H9 (cell line): ENCODE data around the gene CNOT6. TPM values are rescaled to one million over a fixed set of nuclear protein-coding genes. Genes with fewer than 3 reads are reported as not detected.

Experiments used
- DNase-seq: peaks from one replicate; pipeline ENCODE4 v3.0.0-alpha.2; 2017
- H2AFZ ChIP-seq: one replicate; pipeline ENCODE4 v1.6.1; 2013; ENCODE audit warnings: mild to moderate bottlenecking, low read length, control low read depth, moderate library complexity
- H2AK5ac ChIP-seq: 2 replicates; pipeline ENCODE4 v1.6.1; 2013; ENCODE audit warnings: low read length, control low read depth, mixed read lengths; ENCODE audit not compliant: insufficient read length
- H2BK120ac ChIP-seq: one replicate; pipeline ENCODE4 v1.6.1; 2013; ENCODE audit warnings: low read depth, mild to moderate bottlenecking, low read length, control low read depth, inconsistent platforms; ENCODE audit not compliant: poor library complexity, severe bottlenecking
- H2BK12ac ChIP-seq: 2 replicates; pipeline ENCODE4 v1.6.1; 2013; ENCODE audit warnings: low read length, control low read depth, mixed read lengths, low read depth; ENCODE audit not compliant: insufficient read length
- H2BK15ac ChIP-seq: 2 replicates; pipeline ENCODE4 v1.6.1; 2013; ENCODE audit warnings: low read depth, low read length, control low read depth
- H2BK20ac ChIP-seq: one replicate; pipeline ENCODE4 v1.6.1; 2013; ENCODE audit warnings: low read depth, mild to moderate bottlenecking, low read length, control low read depth, inconsistent platforms; ENCODE audit not compliant: poor library complexity, severe bottlenecking
- H2BK5ac ChIP-seq: 2 replicates; pipeline ENCODE4 v1.6.1; 2013; ENCODE audit warnings: low read length, control low read depth, mixed read lengths; ENCODE audit not compliant: insufficient read length
- H3K14ac ChIP-seq: 2 replicates; pipeline ENCODE4 v1.6.1; 2013; ENCODE audit warnings: low read length, control low read depth; ENCODE audit not compliant: insufficient read depth
- H3K18ac ChIP-seq: 2 replicates; pipeline ENCODE4 v1.6.1; 2013; ENCODE audit warnings: low read depth, mild to moderate bottlenecking, mixed read lengths, low read length, control low read depth; ENCODE audit not compliant: insufficient read length
- H3K23ac ChIP-seq: 2 replicates; pipeline ENCODE4 v1.6.1; 2013; ENCODE audit warnings: low read length, control low read depth, mixed read lengths, low read depth; ENCODE audit not compliant: insufficient read length
- H3K23me2 ChIP-seq: 2 replicates; pipeline ENCODE4 v1.6.1; 2013; ENCODE audit warnings: low read depth, mild to moderate bottlenecking, mixed read lengths, low read length, control low read depth; ENCODE audit not compliant: insufficient read length, poor library complexity, severe bottlenecking
- H3K27ac ChIP-seq: 2 replicates; pipeline ENCODE4 v1.5.1; 2013; ENCODE audit warnings: low read length, control low read depth, mixed read lengths, low read depth; ENCODE audit not compliant: insufficient read length
- H3K27me3 ChIP-seq: 2 replicates; pipeline ENCODE4 v1.6.1; 2013; ENCODE audit warnings: low read length, control low read depth, inconsistent platforms; ENCODE audit not compliant: insufficient read depth
- H3K4ac ChIP-seq: 2 replicates; pipeline ENCODE4 v1.6.1; 2013; ENCODE audit warnings: low read depth, mild to moderate bottlenecking, control low read depth, inconsistent platforms, low read length, moderate library complexity
- H3K4me1 ChIP-seq: 2 replicates; pipeline ENCODE4 v1.6.1; 2013; ENCODE audit warnings: low read length, control low read depth, inconsistent platforms; ENCODE audit not compliant: insufficient read depth
- H3K4me2 ChIP-seq: 2 replicates; pipeline ENCODE4 v1.6.1; 2013; ENCODE audit warnings: low read length, control low read depth, mixed read lengths; ENCODE audit not compliant: insufficient read length, insufficient read depth
- H3K56ac ChIP-seq: 2 replicates; pipeline ENCODE4 v1.6.1; 2013; ENCODE audit warnings: low read depth, mild to moderate bottlenecking, mixed read lengths, low read length, control low read depth; ENCODE audit not compliant: insufficient read length
- H3K79me1 ChIP-seq: 2 replicates; pipeline ENCODE4 v1.6.1; 2013; ENCODE audit warnings: low read depth, mild to moderate bottlenecking, moderate library complexity, low read length, control low read depth, inconsistent platforms; ENCODE audit not compliant: insufficient read depth, poor library complexity, severe bottlenecking
- H3K79me2 ChIP-seq: 2 replicates; pipeline ENCODE4 v1.6.1; 2013; ENCODE audit warnings: low read length, control low read depth, inconsistent platforms; ENCODE audit not compliant: insufficient read depth
- H3K9ac ChIP-seq: 2 replicates; pipeline ENCODE4 v1.6.1; 2013; ENCODE audit warnings: low read length, control low read depth, mixed read lengths; ENCODE audit not compliant: insufficient read length; ENCODE audit errors: extremely low read depth
- H3K9me3 ChIP-seq: one replicate; pipeline ENCODE4 v1.6.1; 2013; ENCODE audit warnings: low read depth, low read length, inconsistent platforms; ENCODE audit not compliant: control insufficient read depth
- H3T11ph ChIP-seq: one replicate; pipeline ENCODE4 v1.6.1; 2013; ENCODE audit warnings: mild to moderate bottlenecking, low read length, control low read depth, inconsistent platforms
- H4K20me1 ChIP-seq: one replicate; pipeline ENCODE4 v1.6.1; 2013; ENCODE audit not compliant: control insufficient read depth, insufficient read length, insufficient read depth
- H4K5ac ChIP-seq: 2 replicates; pipeline ENCODE4 v1.6.1; 2013; ENCODE audit warnings: low read depth, mild to moderate bottlenecking, mixed read lengths, low read length, control low read depth; ENCODE audit not compliant: insufficient read length
- H4K8ac ChIP-seq: replicated peaks from 2 replicates; pipeline ENCODE4 v1.6.1; 2013; ENCODE audit warnings: low read length, control low read depth, mixed read lengths, low read depth; ENCODE audit not compliant: insufficient read length
- H4K91ac ChIP-seq: 2 replicates; pipeline ENCODE4 v1.6.1; 2013; ENCODE audit warnings: low read depth, mild to moderate bottlenecking, moderate library complexity, mixed read lengths, low read length, control low read depth; ENCODE audit not compliant: insufficient read length
- H3K27ac Mint-ChIP-seq, 3 experiments: 2 replicates in 2 of 3; 3 replicates in 1 of 3; pipeline ENCODE4 v1.8.0; 2020 to 2021; ENCODE audit warnings: mixed read lengths in 3 of 3, mild to moderate bottlenecking in 1 of 3, moderate library complexity in 1 of 3
- H3K27me3 Mint-ChIP-seq: 2 replicates; pipeline ENCODE4 v1.8.0; 2021; ENCODE audit warnings: low read depth, mild to moderate bottlenecking, moderate library complexity, mixed read lengths
- H3K36me3 Mint-ChIP-seq, 3 experiments: 2 replicates in 2 of 3; 3 replicates in 1 of 3; pipeline ENCODE4 v1.8.0; 2020 to 2021; ENCODE audit warnings: low read depth in 3 of 3, mixed read lengths in 3 of 3; ENCODE audit not compliant: insufficient read depth in 1 of 3
- H3K4me1 Mint-ChIP-seq, 2 experiments: 2 replicates each; pipeline ENCODE4 v1.8.0; 2020; ENCODE audit warnings: mixed read lengths in 2 of 2
- H3K4me3 Mint-ChIP-seq, 2 experiments: 2 replicates in 1 of 2; 3 replicates in 1 of 2; pipeline ENCODE4 v1.8.0; 2020 to 2021; ENCODE audit warnings: mild to moderate bottlenecking in 2 of 2, mixed read lengths in 2 of 2, moderate library complexity in 1 of 2
- H3K9me3 Mint-ChIP-seq, 2 experiments: 2 replicates in 1 of 2; 3 replicates in 1 of 2; pipeline ENCODE4 v1.8.0; 2020; ENCODE audit warnings: mild to moderate bottlenecking in 2 of 2, mixed read lengths in 2 of 2, moderate library complexity in 1 of 2
- WGBS: extraction: QIAGEN DNeasy Blood & Tissue Kit; methylation state at CpG from one replicate; pipeline ENCODE4 v1.1.7; 2013; ENCODE audit warnings: missing lambda C conversion rate, low lambda C conversion rate, mixed read lengths; ENCODE audit not compliant: insufficient read length; ENCODE audit errors: extremely low coverage; 5-methylcytosine and 5-hydroxymethylcytosine counted together
- total RNA-seq: library from RNA; stranded (reverse); gene quantifications from 2 replicates; pipeline ENCODE4 v1.2.1, GENCODE V29; 2021
- TF ChIP-seq, protein P1 (sequence below): fragments of 200-600 bp; sonication (generic); conservative IDR thresholded peaks from 3 replicates; pipeline ENCODE4 v1.8.0; 2021; ENCODE audit warnings: antibody characterized with exemption, mild to moderate bottlenecking

Gene CNOT6
- total RNA-seq, 1 experiment from 2014 or later = 45.0 TPM

DNA sequence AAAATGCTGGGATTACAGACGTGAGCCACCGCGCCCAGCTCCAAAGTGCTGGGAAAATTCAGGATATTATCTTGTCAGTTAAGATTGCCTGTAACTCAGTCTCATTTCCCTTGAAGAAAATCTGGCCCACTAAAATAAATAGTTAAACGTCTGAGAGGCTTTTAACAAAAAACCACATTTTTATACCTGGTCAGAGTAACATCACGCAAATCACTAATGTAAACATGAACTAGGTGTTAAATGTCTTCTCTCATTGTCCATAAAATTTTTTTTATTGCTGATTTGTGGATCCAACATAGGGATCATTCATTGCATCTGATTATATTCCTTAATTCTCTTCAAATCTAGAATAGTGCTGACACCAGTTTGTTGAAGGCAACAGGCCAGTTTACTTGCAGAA lies 22.3 kb downstream of the CNOT6 start:
- H2AK5ac ChIP-seq = no peak overlapping the region
- H2BK12ac ChIP-seq = no peak overlapping the region
- TF ChIP-seq, protein P1, sequence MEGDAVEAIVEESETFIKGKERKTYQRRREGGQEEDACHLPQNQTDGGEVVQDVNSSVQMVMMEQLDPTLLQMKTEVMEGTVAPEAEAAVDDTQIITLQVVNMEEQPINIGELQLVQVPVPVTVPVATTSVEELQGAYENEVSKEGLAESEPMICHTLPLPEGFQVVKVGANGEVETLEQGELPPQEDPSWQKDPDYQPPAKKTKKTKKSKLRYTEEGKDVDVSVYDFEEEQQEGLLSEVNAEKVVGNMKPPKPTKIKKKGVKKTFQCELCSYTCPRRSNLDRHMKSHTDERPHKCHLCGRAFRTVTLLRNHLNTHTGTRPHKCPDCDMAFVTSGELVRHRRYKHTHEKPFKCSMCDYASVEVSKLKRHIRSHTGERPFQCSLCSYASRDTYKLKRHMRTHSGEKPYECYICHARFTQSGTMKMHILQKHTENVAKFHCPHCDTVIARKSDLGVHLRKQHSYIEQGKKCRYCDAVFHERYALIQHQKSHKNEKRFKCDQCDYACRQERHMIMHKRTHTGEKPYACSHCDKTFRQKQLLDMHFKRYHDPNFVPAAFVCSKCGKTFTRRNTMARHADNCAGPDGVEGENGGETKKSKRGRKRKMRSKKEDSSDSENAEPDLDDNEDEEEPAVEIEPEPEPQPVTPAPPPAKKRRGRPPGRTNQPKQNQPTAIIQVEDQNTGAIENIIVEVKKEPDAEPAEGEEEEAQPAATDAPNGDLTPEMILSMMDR = no peak
- H4K91ac ChIP-seq = no peak overlapping the region
- no peak overlapping the region for H3K9ac ChIP-seq
- no peaks in the 10 kb centered on the region for H3K27me3 Mint-ChIP-seq
- no peak overlapping the region for H3K56ac ChIP-seq
- no peak overlapping the region for H3K4ac ChIP-seq
- peaks cover 7% of the 10 kb centered on the region for H3K79me1 ChIP-seq
- no peak overlapping the region for H3K18ac ChIP-seq
- H3K27me3 ChIP-seq = no peaks in the 10 kb centered on the region
- H3K27ac ChIP-seq = no peak overlapping the region
- no peak overlapping the region for H2BK20ac ChIP-seq
- peaks cover 0 to 8% (median 2%) of the 10 kb centered on the region in 3 experiments; a peak in 5 of 7 replicates for H3K36me3 Mint-ChIP-seq
- H3K4me1 Mint-ChIP-seq = peaks cover 31 to 32% of the 10 kb centered on the region in 2 experiments
- H3K79me2 ChIP-seq = peaks cover 49% of the 10 kb centered on the region; the same call in 1 of the 2 replicates
- no peaks in the 10 kb centered on the region for H3K9me3 ChIP-seq
- no peak overlapping the region for H3K14ac ChIP-seq
- no peak overlapping the region for H4K5ac ChIP-seq
- H3K27ac Mint-ChIP-seq = peak overlapping the region in 2 of 3 experiments; percentile 20 to 38; a peak in 2 of 7 replicates
- no peak for DNase-seq
- H3K4me2 ChIP-seq = no peak overlapping the region
- H2AFZ ChIP-seq = no peak overlapping the region
- no peak overlapping the region for H3K23ac ChIP-seq
- no peaks in the 10 kb centered on the region for H3K4me1 ChIP-seq
- no peaks in the 10 kb centered on the region for H3K23me2 ChIP-seq
- no peak overlapping the region for H2BK120ac ChIP-seq
- no CpG with 5 or more reads among the region's 5 CpGs for WGBS
- peaks cover 3% of the 10 kb centered on the region for H4K20me1 ChIP-seq
- no peak overlapping the region for H2BK15ac ChIP-seq
- H3K9me3 Mint-ChIP-seq = no peaks in the 10 kb centered on the region
- H3K4me3 Mint-ChIP-seq = no peak overlapping the region
- no peak overlapping the region for H4K8ac ChIP-seq
- H3T11ph ChIP-seq = no peak overlapping the region
- no peak overlapping the region for H2BK5ac ChIP-seq
